H9 (cell line): Measurements from ENCODE around the gene TTC33. TPM values are rescaled to one million over a fixed set of nuclear protein-coding genes. Genes with fewer than 3 reads are reported as not detected.

Source experiments
- DNase-seq: peaks from one replicate; pipeline ENCODE4 v3.0.0-alpha.2; 2017
- H2AFZ ChIP-seq: one replicate; pipeline ENCODE4 v1.6.1; 2013; ENCODE audit warnings: mild to moderate bottlenecking, low read length, control low read depth, moderate library complexity
- H2AK5ac ChIP-seq: 2 replicates; pipeline ENCODE4 v1.6.1; 2013; ENCODE audit warnings: low read length, control low read depth, mixed read lengths; ENCODE audit not compliant: insufficient read length
- H2BK120ac ChIP-seq: one replicate; pipeline ENCODE4 v1.6.1; 2013; ENCODE audit warnings: low read depth, mild to moderate bottlenecking, low read length, control low read depth, inconsistent platforms; ENCODE audit not compliant: poor library complexity, severe bottlenecking
- H2BK12ac ChIP-seq: 2 replicates; pipeline ENCODE4 v1.6.1; 2013; ENCODE audit warnings: low read length, control low read depth, mixed read lengths, low read depth; ENCODE audit not compliant: insufficient read length
- H2BK15ac ChIP-seq: 2 replicates; pipeline ENCODE4 v1.6.1; 2013; ENCODE audit warnings: low read depth, low read length, control low read depth
- H2BK20ac ChIP-seq: one replicate; pipeline ENCODE4 v1.6.1; 2013; ENCODE audit warnings: low read depth, mild to moderate bottlenecking, low read length, control low read depth, inconsistent platforms; ENCODE audit not compliant: poor library complexity, severe bottlenecking
- H2BK5ac ChIP-seq: 2 replicates; pipeline ENCODE4 v1.6.1; 2013; ENCODE audit warnings: low read length, control low read depth, mixed read lengths; ENCODE audit not compliant: insufficient read length
- H3K14ac ChIP-seq: 2 replicates; pipeline ENCODE4 v1.6.1; 2013; ENCODE audit warnings: low read length, control low read depth; ENCODE audit not compliant: insufficient read depth
- H3K18ac ChIP-seq: 2 replicates; pipeline ENCODE4 v1.6.1; 2013; ENCODE audit warnings: low read depth, mild to moderate bottlenecking, mixed read lengths, low read length, control low read depth; ENCODE audit not compliant: insufficient read length
- H3K23ac ChIP-seq: 2 replicates; pipeline ENCODE4 v1.6.1; 2013; ENCODE audit warnings: low read length, control low read depth, mixed read lengths, low read depth; ENCODE audit not compliant: insufficient read length
- H3K23me2 ChIP-seq: 2 replicates; pipeline ENCODE4 v1.6.1; 2013; ENCODE audit warnings: low read depth, mild to moderate bottlenecking, mixed read lengths, low read length, control low read depth; ENCODE audit not compliant: insufficient read length, poor library complexity, severe bottlenecking
- H3K27ac ChIP-seq: 2 replicates; pipeline ENCODE4 v1.5.1; 2013; ENCODE audit warnings: low read length, control low read depth, mixed read lengths, low read depth; ENCODE audit not compliant: insufficient read length
- H3K27me3 ChIP-seq: 2 replicates; pipeline ENCODE4 v1.6.1; 2013; ENCODE audit warnings: low read length, control low read depth, inconsistent platforms; ENCODE audit not compliant: insufficient read depth
- H3K4ac ChIP-seq: 2 replicates; pipeline ENCODE4 v1.6.1; 2013; ENCODE audit warnings: low read depth, mild to moderate bottlenecking, control low read depth, inconsistent platforms, low read length, moderate library complexity
- H3K4me1 ChIP-seq: 2 replicates; pipeline ENCODE4 v1.6.1; 2013; ENCODE audit warnings: low read length, control low read depth, inconsistent platforms; ENCODE audit not compliant: insufficient read depth
- H3K4me2 ChIP-seq: 2 replicates; pipeline ENCODE4 v1.6.1; 2013; ENCODE audit warnings: low read length, control low read depth, mixed read lengths; ENCODE audit not compliant: insufficient read length, insufficient read depth
- H3K56ac ChIP-seq: 2 replicates; pipeline ENCODE4 v1.6.1; 2013; ENCODE audit warnings: low read depth, mild to moderate bottlenecking, mixed read lengths, low read length, control low read depth; ENCODE audit not compliant: insufficient read length
- H3K79me1 ChIP-seq: 2 replicates; pipeline ENCODE4 v1.6.1; 2013; ENCODE audit warnings: low read depth, mild to moderate bottlenecking, moderate library complexity, low read length, control low read depth, inconsistent platforms; ENCODE audit not compliant: insufficient read depth, poor library complexity, severe bottlenecking
- H3K79me2 ChIP-seq: 2 replicates; pipeline ENCODE4 v1.6.1; 2013; ENCODE audit warnings: low read length, control low read depth, inconsistent platforms; ENCODE audit not compliant: insufficient read depth
- H3K9ac ChIP-seq: 2 replicates; pipeline ENCODE4 v1.6.1; 2013; ENCODE audit warnings: low read length, control low read depth, mixed read lengths; ENCODE audit not compliant: insufficient read length; ENCODE audit errors: extremely low read depth
- H3K9me3 ChIP-seq: one replicate; pipeline ENCODE4 v1.6.1; 2013; ENCODE audit warnings: low read depth, low read length, inconsistent platforms; ENCODE audit not compliant: control insufficient read depth
- H3T11ph ChIP-seq: one replicate; pipeline ENCODE4 v1.6.1; 2013; ENCODE audit warnings: mild to moderate bottlenecking, low read length, control low read depth, inconsistent platforms
- H4K20me1 ChIP-seq: one replicate; pipeline ENCODE4 v1.6.1; 2013; ENCODE audit not compliant: control insufficient read depth, insufficient read length, insufficient read depth
- H4K5ac ChIP-seq: 2 replicates; pipeline ENCODE4 v1.6.1; 2013; ENCODE audit warnings: low read depth, mild to moderate bottlenecking, mixed read lengths, low read length, control low read depth; ENCODE audit not compliant: insufficient read length
- H4K8ac ChIP-seq: replicated peaks from 2 replicates; pipeline ENCODE4 v1.6.1; 2013; ENCODE audit warnings: low read length, control low read depth, mixed read lengths, low read depth; ENCODE audit not compliant: insufficient read length
- H4K91ac ChIP-seq: 2 replicates; pipeline ENCODE4 v1.6.1; 2013; ENCODE audit warnings: low read depth, mild to moderate bottlenecking, moderate library complexity, mixed read lengths, low read length, control low read depth; ENCODE audit not compliant: insufficient read length
- H3K27ac Mint-ChIP-seq, 3 experiments: 2 replicates in 2 of 3; 3 replicates in 1 of 3; pipeline ENCODE4 v1.8.0; 2020 to 2021; ENCODE audit warnings: mixed read lengths in 3 of 3, mild to moderate bottlenecking in 1 of 3, moderate library complexity in 1 of 3
- H3K27me3 Mint-ChIP-seq: 2 replicates; pipeline ENCODE4 v1.8.0; 2021; ENCODE audit warnings: low read depth, mild to moderate bottlenecking, moderate library complexity, mixed read lengths
- H3K36me3 Mint-ChIP-seq, 3 experiments: 2 replicates in 2 of 3; 3 replicates in 1 of 3; pipeline ENCODE4 v1.8.0; 2020 to 2021; ENCODE audit warnings: low read depth in 3 of 3, mixed read lengths in 3 of 3; ENCODE audit not compliant: insufficient read depth in 1 of 3
- H3K4me1 Mint-ChIP-seq, 2 experiments: 2 replicates each; pipeline ENCODE4 v1.8.0; 2020; ENCODE audit warnings: mixed read lengths in 2 of 2
- H3K4me3 Mint-ChIP-seq, 2 experiments: 2 replicates in 1 of 2; 3 replicates in 1 of 2; pipeline ENCODE4 v1.8.0; 2020 to 2021; ENCODE audit warnings: mild to moderate bottlenecking in 2 of 2, mixed read lengths in 2 of 2, moderate library complexity in 1 of 2
- H3K9me3 Mint-ChIP-seq, 2 experiments: 2 replicates in 1 of 2; 3 replicates in 1 of 2; pipeline ENCODE4 v1.8.0; 2020; ENCODE audit warnings: mild to moderate bottlenecking in 2 of 2, mixed read lengths in 2 of 2, moderate library complexity in 1 of 2
- WGBS: extraction: QIAGEN DNeasy Blood & Tissue Kit; methylation state at CpG from one replicate; pipeline ENCODE4 v1.1.7; 2013; ENCODE audit warnings: missing lambda C conversion rate, low lambda C conversion rate, mixed read lengths; ENCODE audit not compliant: insufficient read length; ENCODE audit errors: extremely low coverage; 5-methylcytosine and 5-hydroxymethylcytosine counted together
- total RNA-seq: library from RNA; stranded (reverse); gene quantifications from 2 replicates; pipeline ENCODE4 v1.2.1, GENCODE V29; 2021
- TF ChIP-seq, protein P1 (sequence below): fragments of 200-600 bp; sonication (generic); conservative IDR thresholded peaks from 3 replicates; pipeline ENCODE4 v1.8.0; 2021; ENCODE audit warnings: antibody characterized with exemption, mild to moderate bottlenecking

The TTC33 gene
- total RNA-seq, 1 experiment from 2014 or later, result 7.3 TPM

DNA sequence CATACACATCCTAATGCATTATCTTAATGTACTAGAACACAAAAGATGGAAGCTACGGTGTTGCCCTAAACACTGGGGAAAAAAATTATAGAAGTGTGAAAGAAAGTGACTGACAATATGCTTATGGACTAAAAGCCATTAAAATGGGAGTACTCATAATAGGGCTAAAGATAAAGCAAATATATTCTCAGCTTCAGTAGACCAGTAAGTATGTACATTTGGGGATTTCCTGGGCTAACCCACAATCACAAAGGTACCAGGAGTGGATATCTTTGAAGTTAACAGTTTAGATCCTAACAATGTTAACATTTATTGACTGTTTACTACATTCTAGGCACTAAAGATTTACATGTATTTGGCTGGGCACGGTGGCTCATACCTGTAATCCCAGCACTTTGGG lies 39.2 kb downstream of the TTC33 start:
- Histone ChIP-seq H3K56ac (no peak overlapping the region), H2BK20ac (no peak overlapping the region), H3K27me3 (no peaks in the 10 kb centered on the region), H3K4ac (no peak overlapping the region), H2BK12ac (no peak overlapping the region), H3K18ac (no peak overlapping the region), H3K9ac (no peak overlapping the region), H3K4me1 (no peaks in the 10 kb centered on the region), H2AK5ac (no peak overlapping the region), H4K20me1 (no peaks in the 10 kb centered on the region), H2AFZ (no peak overlapping the region), H4K8ac (no peak overlapping the region), H2BK5ac (no peak overlapping the region), H3K79me2 (no peaks in the 10 kb centered on the region), H3K27ac (no peak overlapping the region), H2BK120ac (no peak overlapping the region), H3K9me3 (no peaks in the 10 kb centered on the region), H3K23me2 (no peaks in the 10 kb centered on the region), H3K23ac (no peak overlapping the region), H4K91ac (no peak overlapping the region), H3K14ac (no peak overlapping the region), H3K4me2 (no peak overlapping the region), H4K5ac (no peak overlapping the region), H3K79me1 (no peaks in the 10 kb centered on the region), H3T11ph (no peak overlapping the region), H2BK15ac (no peak overlapping the region)
- no peak for DNase-seq
- Mint-ChIP-seq H3K4me3 (no peak overlapping the region), H3K36me3 (peaks cover 11 to 17% (median 14%) of the 10 kb centered on the region in 3 experiments), H3K27ac (no peak overlapping the region), H3K27me3 (no peaks in the 10 kb centered on the region; the same call in 1 of the 2 replicates), H3K9me3 (peaks cover 8 to 12% of the 10 kb centered on the region in 2 experiments), H3K4me1 (no peaks in the 10 kb centered on the region)
- TF ChIP-seq, protein P1, sequence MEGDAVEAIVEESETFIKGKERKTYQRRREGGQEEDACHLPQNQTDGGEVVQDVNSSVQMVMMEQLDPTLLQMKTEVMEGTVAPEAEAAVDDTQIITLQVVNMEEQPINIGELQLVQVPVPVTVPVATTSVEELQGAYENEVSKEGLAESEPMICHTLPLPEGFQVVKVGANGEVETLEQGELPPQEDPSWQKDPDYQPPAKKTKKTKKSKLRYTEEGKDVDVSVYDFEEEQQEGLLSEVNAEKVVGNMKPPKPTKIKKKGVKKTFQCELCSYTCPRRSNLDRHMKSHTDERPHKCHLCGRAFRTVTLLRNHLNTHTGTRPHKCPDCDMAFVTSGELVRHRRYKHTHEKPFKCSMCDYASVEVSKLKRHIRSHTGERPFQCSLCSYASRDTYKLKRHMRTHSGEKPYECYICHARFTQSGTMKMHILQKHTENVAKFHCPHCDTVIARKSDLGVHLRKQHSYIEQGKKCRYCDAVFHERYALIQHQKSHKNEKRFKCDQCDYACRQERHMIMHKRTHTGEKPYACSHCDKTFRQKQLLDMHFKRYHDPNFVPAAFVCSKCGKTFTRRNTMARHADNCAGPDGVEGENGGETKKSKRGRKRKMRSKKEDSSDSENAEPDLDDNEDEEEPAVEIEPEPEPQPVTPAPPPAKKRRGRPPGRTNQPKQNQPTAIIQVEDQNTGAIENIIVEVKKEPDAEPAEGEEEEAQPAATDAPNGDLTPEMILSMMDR, result no peak
- WGBS, result no CpG with 5 or more reads among the region's 2 CpGs
